ENCODE data around the gene SLC35F4. TPM values are rescaled to one million over a fixed set of nuclear protein-coding genes. Genes with fewer than 3 reads are reported as not detected.
"Not testable (repeated sequence)": the region's sequence is repeated elsewhere in the genome, so short reads cannot be mapped to it uniquely, and the experiment has no call there.

The SLC35F4 gene
- total and polyA plus RNA-seq, 2 donors (not counting 1 experiment from before 2014, with no cell fraction given), result not detected

DNA sequence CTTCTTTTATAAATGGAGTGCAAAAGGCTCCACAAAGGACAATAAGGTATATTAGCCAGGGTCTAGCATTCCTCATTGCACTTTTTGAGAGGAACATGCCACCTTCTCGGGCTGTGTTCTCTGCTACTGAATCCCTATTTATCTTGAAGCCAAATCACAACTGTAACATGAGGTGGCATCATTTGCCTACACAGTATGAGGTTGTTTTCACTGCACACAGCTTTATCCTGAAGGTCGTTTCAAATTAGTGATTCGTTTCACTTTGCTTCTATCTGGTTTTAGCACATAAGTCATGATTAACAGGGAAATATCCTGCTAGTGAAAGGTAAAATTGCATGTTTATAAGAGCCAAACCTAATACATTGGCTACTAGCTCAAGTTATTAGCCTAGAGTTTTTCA lies 153.8 kb downstream of the SLC35F4 start:
- no CpG with 5 or more reads among the region's 3 CpGs for WGBS (ENCODE audit: insufficient coverage)
- H3K4me1 ChIP-seq (ENCODE audit: control insufficient read depth in 2 of 2, insufficient read depth in 2 of 2, low read length in 2 of 2), result no peaks in the 10 kb centered on the region
- H3K27me3 ChIP-seq (replicated peaks in 1 of 4; ENCODE audit: control extremely low read depth in 1 of 4, control insufficient read depth in 3 of 4, insufficient read depth in 4 of 4, low read length in 3 of 4), result no peaks in the 10 kb centered on the region
- no peaks in the 10 kb centered on the region for H3K27me3 Mint-ChIP-seq
- ChIA-PET CTCF (no interaction called here), POLR2A (no interaction called here)
- ATAC-seq (ENCODE audit: low read depth) (no peak), DNase-seq (no peak)
- H3K4me2 ChIP-seq (replicated peaks; ENCODE audit: low read depth, low read length, poor library complexity, severe bottlenecking), result no peak overlapping the region
- TF ChIP-seq EZH2 (IDR thresholded peaks at IDR 0.05; ENCODE audit: borderline replicate concordance, insufficient read depth, low read depth, low read length, poor library complexity, severe bottlenecking), result no peak
- TF ChIP-seq, protein P1, sequence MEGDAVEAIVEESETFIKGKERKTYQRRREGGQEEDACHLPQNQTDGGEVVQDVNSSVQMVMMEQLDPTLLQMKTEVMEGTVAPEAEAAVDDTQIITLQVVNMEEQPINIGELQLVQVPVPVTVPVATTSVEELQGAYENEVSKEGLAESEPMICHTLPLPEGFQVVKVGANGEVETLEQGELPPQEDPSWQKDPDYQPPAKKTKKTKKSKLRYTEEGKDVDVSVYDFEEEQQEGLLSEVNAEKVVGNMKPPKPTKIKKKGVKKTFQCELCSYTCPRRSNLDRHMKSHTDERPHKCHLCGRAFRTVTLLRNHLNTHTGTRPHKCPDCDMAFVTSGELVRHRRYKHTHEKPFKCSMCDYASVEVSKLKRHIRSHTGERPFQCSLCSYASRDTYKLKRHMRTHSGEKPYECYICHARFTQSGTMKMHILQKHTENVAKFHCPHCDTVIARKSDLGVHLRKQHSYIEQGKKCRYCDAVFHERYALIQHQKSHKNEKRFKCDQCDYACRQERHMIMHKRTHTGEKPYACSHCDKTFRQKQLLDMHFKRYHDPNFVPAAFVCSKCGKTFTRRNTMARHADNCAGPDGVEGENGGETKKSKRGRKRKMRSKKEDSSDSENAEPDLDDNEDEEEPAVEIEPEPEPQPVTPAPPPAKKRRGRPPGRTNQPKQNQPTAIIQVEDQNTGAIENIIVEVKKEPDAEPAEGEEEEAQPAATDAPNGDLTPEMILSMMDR (IDR thresholded peaks at IDR 0.05), result no peak
- intact Hi-C loops (cut with micrococcal nuclease), result no loop called here
- H3K27ac Mint-ChIP-seq, result no peak overlapping the region
- no peaks in the 10 kb centered on the region for H4K20me1 ChIP-seq (ENCODE audit: control insufficient read depth, insufficient read depth, low read length, poor library complexity, severe bottlenecking)
- no peak overlapping the region for H3K4me3 ChIP-seq (ENCODE audit: control extremely low read depth in 1 of 5, extremely low read depth in 1 of 5, insufficient read depth in 1 of 5, low read depth in 2 of 5, low read length in 4 of 5)
- H2AFZ ChIP-seq (ENCODE audit: insufficient read depth, low read depth, low read length, poor library complexity, severe bottlenecking), result no peak overlapping the region
- H3K9me3 ChIP-seq (ENCODE audit: control extremely low read depth in 1 of 3, control insufficient read depth in 2 of 3, insufficient read depth in 1 of 3, low read length in 2 of 3), result peaks cover 1 to 15% (median 6%) of the 10 kb centered on the region in 3 donors
- no peaks in the 10 kb centered on the region for H3K36me3 ChIP-seq (replicated peaks in 1 of 2; ENCODE audit: control extremely low read depth in 1 of 2, control insufficient read depth in 1 of 2, extremely low read depth in 1 of 2, insufficient read depth in 2 of 2, low read length in 1 of 2)
- H3K4me3 Mint-ChIP-seq, result no peak overlapping the region
- H3K27ac ChIP-seq (ENCODE audit: low read length in 2 of 2), result no peak overlapping the region
- no peaks in the 10 kb centered on the region for H3K4me1 Mint-ChIP-seq
- no peaks in the 10 kb centered on the region for H3K79me2 ChIP-seq (ENCODE audit: control insufficient read depth, insufficient read depth, low read length)
- H3K9me3 Mint-ChIP-seq (ENCODE audit: insufficient read depth), result peaks cover 11% of the 10 kb centered on the region
- no peak overlapping the region for H3K9ac ChIP-seq (ENCODE audit: low read length)

DNA sequence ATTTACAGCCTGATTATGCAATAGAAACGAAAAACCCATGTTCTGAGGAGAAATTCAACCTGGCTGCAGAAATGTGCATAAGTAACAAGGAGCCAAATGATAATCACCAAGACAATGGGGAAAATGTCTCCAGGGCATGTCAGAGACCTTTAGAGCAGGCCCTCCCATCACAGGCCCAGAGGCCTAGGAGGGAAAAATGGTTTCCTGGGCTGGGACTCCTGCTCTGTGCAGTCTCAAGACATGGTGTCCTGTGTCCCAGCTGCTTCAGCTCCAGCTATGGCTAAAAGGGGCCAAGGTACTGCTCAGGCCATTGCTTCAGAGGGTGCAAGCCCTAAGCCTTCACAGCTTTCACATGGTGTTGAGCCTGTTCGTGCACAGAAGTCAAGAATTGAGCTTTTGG lies 156.0 kb downstream of the SLC35F4 start:
- no peak overlapping the region for H2AFZ ChIP-seq (ENCODE audit: insufficient read depth, low read depth, low read length, poor library complexity, severe bottlenecking)
- no peak overlapping the region for H3K9ac ChIP-seq (ENCODE audit: low read length)
- DNase-seq (no peak), ATAC-seq (ENCODE audit: low read depth) (no peak)
- H3K4me3 ChIP-seq (ENCODE audit: control extremely low read depth in 1 of 5, extremely low read depth in 1 of 5, insufficient read depth in 1 of 5, low read depth in 2 of 5, low read length in 4 of 5), result no peak overlapping the region
- POLR2A ChIA-PET, result no interaction called here
- no peaks in the 10 kb centered on the region for H3K27me3 Mint-ChIP-seq
- no peaks in the 10 kb centered on the region for H3K27me3 ChIP-seq (replicated peaks in 1 of 4; ENCODE audit: control extremely low read depth in 1 of 4, control insufficient read depth in 3 of 4, insufficient read depth in 4 of 4, low read length in 3 of 4)
- no peaks in the 10 kb centered on the region for H3K4me1 Mint-ChIP-seq
- TF ChIP-seq EZH2 (IDR thresholded peaks at IDR 0.05; ENCODE audit: borderline replicate concordance, insufficient read depth, low read depth, low read length, poor library complexity, severe bottlenecking), result no peak
- TF ChIP-seq, protein P1 (IDR thresholded peaks at IDR 0.05), result no peak
- H3K27ac ChIP-seq (ENCODE audit: low read length in 2 of 2), result no peak overlapping the region
- CTCF ChIA-PET, result no interaction called here
- no peaks in the 10 kb centered on the region for H3K36me3 ChIP-seq (replicated peaks in 1 of 2; ENCODE audit: control extremely low read depth in 1 of 2, control insufficient read depth in 1 of 2, extremely low read depth in 1 of 2, insufficient read depth in 2 of 2, low read length in 1 of 2)
- H3K4me1 ChIP-seq (ENCODE audit: control insufficient read depth in 2 of 2, insufficient read depth in 2 of 2, low read length in 2 of 2), result no peaks in the 10 kb centered on the region
- WGBS (ENCODE audit: insufficient coverage), result 85% methylated on average over 2 of the region's 2 CpGs
- peaks cover 1 to 15% (median 6%) of the 10 kb centered on the region in 3 donors for H3K9me3 ChIP-seq (ENCODE audit: control extremely low read depth in 1 of 3, control insufficient read depth in 2 of 3, insufficient read depth in 1 of 3, low read length in 2 of 3)
- no peaks in the 10 kb centered on the region for H3K79me2 ChIP-seq (ENCODE audit: control insufficient read depth, insufficient read depth, low read length)
- H3K27ac Mint-ChIP-seq, result no peak overlapping the region
- H3K4me2 ChIP-seq (replicated peaks; ENCODE audit: low read depth, low read length, poor library complexity, severe bottlenecking), result no peak overlapping the region
- intact Hi-C loops (cut with micrococcal nuclease), result no loop called here
- H4K20me1 ChIP-seq (ENCODE audit: control insufficient read depth, insufficient read depth, low read length, poor library complexity, severe bottlenecking), result no peaks in the 10 kb centered on the region
- peaks cover 11% of the 10 kb centered on the region for H3K9me3 Mint-ChIP-seq (ENCODE audit: insufficient read depth)
- no peak overlapping the region for H3K4me3 Mint-ChIP-seq

DNA sequence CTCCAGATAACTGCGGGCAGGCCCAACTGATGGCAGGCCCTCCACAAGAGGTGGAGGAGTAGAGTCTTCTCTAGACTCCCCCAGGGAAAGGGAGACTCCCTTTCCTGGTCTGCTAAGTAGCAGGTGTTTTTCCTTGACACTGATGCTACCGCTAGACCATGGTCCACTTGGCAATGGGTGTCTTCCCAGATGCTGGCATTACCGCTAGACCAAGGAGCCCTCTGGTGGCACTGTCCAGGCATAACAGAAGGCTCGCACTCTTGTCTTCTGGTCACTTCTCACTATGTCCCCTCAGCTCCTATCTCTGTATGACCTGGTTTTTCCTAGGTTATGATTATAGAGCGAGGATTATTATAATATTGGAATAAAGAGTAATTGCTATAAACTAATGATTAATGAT lies 156.8 kb downstream of the SLC35F4 start:
- H3K9ac ChIP-seq (ENCODE audit: low read length); H3K4me3 ChIP-seq (ENCODE audit: control extremely low read depth in 1 of 5, extremely low read depth in 1 of 5, insufficient read depth in 1 of 5, low read depth in 2 of 5, low read length in 4 of 5); intact Hi-C loops (cut with micrococcal nuclease); POLR2A ChIA-PET; H4K20me1 ChIP-seq (ENCODE audit: control insufficient read depth, insufficient read depth, low read length, poor library complexity, severe bottlenecking); H3K4me3 Mint-ChIP-seq; H3K27ac Mint-ChIP-seq; H3K27me3 Mint-ChIP-seq; H3K4me1 ChIP-seq (ENCODE audit: control insufficient read depth in 2 of 2, insufficient read depth in 2 of 2, low read length in 2 of 2); H3K27me3 ChIP-seq (replicated peaks in 1 of 4; ENCODE audit: control extremely low read depth in 1 of 4, control insufficient read depth in 3 of 4, insufficient read depth in 4 of 4, low read length in 3 of 4); H2AFZ ChIP-seq (ENCODE audit: insufficient read depth, low read depth, low read length, poor library complexity, severe bottlenecking); H3K36me3 ChIP-seq (replicated peaks in 1 of 2; ENCODE audit: control extremely low read depth in 1 of 2, control insufficient read depth in 1 of 2, extremely low read depth in 1 of 2, insufficient read depth in 2 of 2, low read length in 1 of 2); ATAC-seq (ENCODE audit: low read depth); H3K79me2 ChIP-seq (ENCODE audit: control insufficient read depth, insufficient read depth, low read length); CTCF ChIA-PET; H3K27ac ChIP-seq (ENCODE audit: low read length in 2 of 2); DNase-seq; H3K4me2 ChIP-seq (replicated peaks; ENCODE audit: low read depth, low read length, poor library complexity, severe bottlenecking); H3K4me1 Mint-ChIP-seq: not testable (repeated sequence)
- H3K9me3 ChIP-seq (ENCODE audit: control extremely low read depth in 1 of 3, control insufficient read depth in 2 of 3, insufficient read depth in 1 of 3, low read length in 2 of 3), result peaks cover 1 to 15% (median 6%) of the 10 kb centered on the region in 3 donors
- H3K9me3 Mint-ChIP-seq (ENCODE audit: insufficient read depth), result peaks cover 11% of the 10 kb centered on the region
- WGBS (ENCODE audit: insufficient coverage), result 93% methylated on average over 3 of the region's 5 CpGs
